PC-3 (cell line): ENCODE results near the gene FRMD4B. TPM values are rescaled to one million over a fixed set of nuclear protein-coding genes. Genes with fewer than 3 reads are reported as not detected.

Source experiments
- ATAC-seq: fragments of 200-7000 bp; cut with Tn5 transposase; 2 replicates; pipeline ENCODE4 v1.9.1; 2020; ENCODE audit warnings: mild to moderate bottlenecking, moderate library complexity
- BruUV-seq: library from RNA; stranded (reverse); fragments of 400-500 nt; replicated peaks from 2 replicates; lab custom pipeline; 2021; lab: Mats Ljungman, UMichigan
- CTCF ChIA-PET: fragments of 300-600 bp; sonication (Branson Sonifier 250); formaldehyde crosslinking; loops from one replicate; lab custom pipeline; 2022; ENCODE audit warnings: antibody characterized with exemption; lab: Charles Lee
- POLR2A ChIA-PET: fragments of 300-600 bp; sonication (Branson Sonifier 250); formaldehyde crosslinking; loops from one replicate; lab custom pipeline; 2022; ENCODE audit warnings: antibody characterized with exemption; ENCODE audit not compliant: unreplicated experiment; lab: Charles Lee
- DNase-seq: peaks from one replicate; pipeline ENCODE4 v3.0.0-alpha.2; 2015
- H2AFZ ChIP-seq: fragments of 300-600 bp; sonication (generic); 2 replicates; pipeline ENCODE4 v1.6.0; 2016; ENCODE audit warnings: antibody characterized with exemption, low read length
- H3F3A ChIP-seq: fragments of 300-600 bp; sonication (generic); one replicate; pipeline ENCODE4 v1.6.0; 2017; ENCODE audit warnings: antibody characterized with exemption, low read length, control low read depth, mild to moderate bottlenecking; ENCODE audit not compliant: unreplicated experiment
- H3K27ac ChIP-seq: fragments of 300-600 bp; sonication (generic); 2 replicates; pipeline ENCODE4 v1.5.1; 2016; ENCODE audit warnings: mild to moderate bottlenecking, low read length
- H3K27me3 ChIP-seq: fragments of 300-600 bp; sonication (generic); 2 replicates; pipeline ENCODE4 v1.6.1; 2016; ENCODE audit warnings: low read length, mixed read lengths
- H3K36me3 ChIP-seq: fragments of 300-600 bp; sonication (generic); 2 replicates; pipeline ENCODE4 v1.6.1; 2016; ENCODE audit warnings: low read depth, mixed run types, low read length, mixed read lengths
- H3K4me1 ChIP-seq: fragments of 300-600 bp; sonication (generic); 2 replicates; pipeline ENCODE4 v1.5.1; 2016; ENCODE audit warnings: low read length; ENCODE audit not compliant: insufficient read depth
- H3K4me2 ChIP-seq: fragments of 300-600 bp; sonication (generic); 2 replicates; pipeline ENCODE4 v1.6.0; 2016; ENCODE audit warnings: low read length
- H3K4me3 ChIP-seq: fragments of 300-600 bp; sonication (generic); 2 replicates; pipeline ENCODE4 v1.5.1; 2016; ENCODE audit warnings: mild to moderate bottlenecking, low read length, mixed read lengths
- H3K79me2 ChIP-seq: fragments of 300-600 bp; sonication (generic); 2 replicates; pipeline ENCODE4 v1.6.1; 2017; ENCODE audit warnings: low read length, mixed read lengths
- H3K9ac ChIP-seq: fragments of 300-600 bp; sonication (generic); 2 replicates; pipeline ENCODE4 v1.6.0; 2016; ENCODE audit warnings: mild to moderate bottlenecking, low read length
- H3K9me2 ChIP-seq: fragments of 300-600 bp; sonication (generic); replicated peaks from 2 replicates; pipeline ENCODE4 v1.6.1; 2016; ENCODE audit warnings: mixed run types, low read length, mixed read lengths
- H3K9me3 ChIP-seq: fragments of 300-600 bp; sonication (generic); 2 replicates; pipeline ENCODE4 v1.6.1; 2016; ENCODE audit warnings: low read length, mixed read lengths
- H4K20me1 ChIP-seq: fragments of 300-600 bp; sonication (generic); 2 replicates; pipeline ENCODE4 v1.6.1; 2016; ENCODE audit warnings: low read length, mixed read lengths
- EZH2 ChIP-seq: fragments of 300-600 bp; sonication (generic); IDR thresholded peaks from one replicate; pipeline ENCODE4 v1.6.1; 2017; ENCODE audit warnings: antibody characterized with exemption, mild to moderate bottlenecking, low read length; ENCODE audit not compliant: unreplicated experiment
- EZH2phosphoT487 ChIP-seq: fragments of 300-600 bp; sonication (generic); IDR thresholded peaks from 2 replicates; pipeline ENCODE4 v1.6.1; 2018; ENCODE audit warnings: mild to moderate bottlenecking, antibody characterized with exemption, low read length, borderline replicate concordance
- intact Hi-C: fragments of 100-400 bp; cut with micrococcal nuclease; formaldehyde crosslinking; loops from 2 replicates; pipeline ENCODE4 v1.9.0; 2023
- total RNA-seq: library from RNA; depleted of rRNA; stranded (reverse); fragments of >200 nt; gene quantifications from 2 replicates; pipeline ENCODE4 v1.2.3, GENCODE V29; 2014
- TF ChIP-seq, protein P1 (sequence below): fragments of 300-600 bp; sonication (generic); conservative IDR thresholded peaks from 2 replicates; pipeline ENCODE4 v1.5.1; 2017; ENCODE audit warnings: antibody characterized with exemption, low read depth, mild to moderate bottlenecking, low read length

Gene FRMD4B
- total RNA-seq, 1 experiment from 2014 or later = 5.7 TPM

DNA sequence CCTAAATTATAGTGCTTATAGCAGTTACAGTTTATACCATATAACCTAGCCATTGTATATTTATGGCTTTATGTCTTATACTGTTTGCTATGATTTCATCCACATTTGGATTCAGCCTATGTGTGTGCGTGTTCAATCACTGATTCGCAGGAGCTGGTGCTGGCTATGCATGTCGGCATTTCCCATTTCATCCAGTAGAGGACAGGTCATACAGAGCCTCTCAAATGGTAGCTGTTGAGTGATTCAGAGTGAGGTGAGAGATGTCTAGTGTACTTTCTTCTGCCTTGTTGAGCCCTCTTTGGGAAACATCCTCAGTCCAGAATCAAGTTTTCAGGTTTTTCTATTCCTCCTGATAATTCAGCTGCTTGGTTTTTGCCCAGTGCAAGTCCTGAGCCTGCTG, 76.1 kb downstream of the FRMD4B start:
- Histone ChIP-seq H3K27me3 (no peaks in the 10 kb centered on the region), H3K4me3 (no peak overlapping the region), H3K36me3 (no peaks in the 10 kb centered on the region), H3F3A (no peaks in the 10 kb centered on the region), H3K9me2 (no peaks in the 10 kb centered on the region), H3K4me1 (no peaks in the 10 kb centered on the region), H3K27ac (no peak overlapping the region), H3K9ac (no peak overlapping the region), H4K20me1 (no peaks in the 10 kb centered on the region), H3K9me3 (no peaks in the 10 kb centered on the region), H3K79me2 (no peaks in the 10 kb centered on the region), H3K4me2 (no peak overlapping the region), H2AFZ (no peak overlapping the region)
- no TSS peak for BruUV-seq
- peak; percentile 73 for ATAC-seq
- ChIA-PET CTCF (interaction anchor here (0.6 kb wide), 2 partner anchors 18 to 151 kb away, joined by 3 to 6 read pairs; no protein-coding TSS in a partner anchor), POLR2A (interaction anchor here (0.6 kb wide), 1 partner anchor 149 kb away, joined by 3 read pairs; no protein-coding TSS in a partner anchor)
- TF ChIP-seq, protein P1, sequence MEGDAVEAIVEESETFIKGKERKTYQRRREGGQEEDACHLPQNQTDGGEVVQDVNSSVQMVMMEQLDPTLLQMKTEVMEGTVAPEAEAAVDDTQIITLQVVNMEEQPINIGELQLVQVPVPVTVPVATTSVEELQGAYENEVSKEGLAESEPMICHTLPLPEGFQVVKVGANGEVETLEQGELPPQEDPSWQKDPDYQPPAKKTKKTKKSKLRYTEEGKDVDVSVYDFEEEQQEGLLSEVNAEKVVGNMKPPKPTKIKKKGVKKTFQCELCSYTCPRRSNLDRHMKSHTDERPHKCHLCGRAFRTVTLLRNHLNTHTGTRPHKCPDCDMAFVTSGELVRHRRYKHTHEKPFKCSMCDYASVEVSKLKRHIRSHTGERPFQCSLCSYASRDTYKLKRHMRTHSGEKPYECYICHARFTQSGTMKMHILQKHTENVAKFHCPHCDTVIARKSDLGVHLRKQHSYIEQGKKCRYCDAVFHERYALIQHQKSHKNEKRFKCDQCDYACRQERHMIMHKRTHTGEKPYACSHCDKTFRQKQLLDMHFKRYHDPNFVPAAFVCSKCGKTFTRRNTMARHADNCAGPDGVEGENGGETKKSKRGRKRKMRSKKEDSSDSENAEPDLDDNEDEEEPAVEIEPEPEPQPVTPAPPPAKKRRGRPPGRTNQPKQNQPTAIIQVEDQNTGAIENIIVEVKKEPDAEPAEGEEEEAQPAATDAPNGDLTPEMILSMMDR = peak; percentile 58
- TF ChIP-seq EZH2phosphoT487 = no peak
- DNase-seq = peak; percentile 56
- intact Hi-C loops = loop anchor here (1.0 to 5.0 kb wide), 3 partner anchors 108 to 361 kb away; no protein-coding TSS in a partner anchor

DNA sequence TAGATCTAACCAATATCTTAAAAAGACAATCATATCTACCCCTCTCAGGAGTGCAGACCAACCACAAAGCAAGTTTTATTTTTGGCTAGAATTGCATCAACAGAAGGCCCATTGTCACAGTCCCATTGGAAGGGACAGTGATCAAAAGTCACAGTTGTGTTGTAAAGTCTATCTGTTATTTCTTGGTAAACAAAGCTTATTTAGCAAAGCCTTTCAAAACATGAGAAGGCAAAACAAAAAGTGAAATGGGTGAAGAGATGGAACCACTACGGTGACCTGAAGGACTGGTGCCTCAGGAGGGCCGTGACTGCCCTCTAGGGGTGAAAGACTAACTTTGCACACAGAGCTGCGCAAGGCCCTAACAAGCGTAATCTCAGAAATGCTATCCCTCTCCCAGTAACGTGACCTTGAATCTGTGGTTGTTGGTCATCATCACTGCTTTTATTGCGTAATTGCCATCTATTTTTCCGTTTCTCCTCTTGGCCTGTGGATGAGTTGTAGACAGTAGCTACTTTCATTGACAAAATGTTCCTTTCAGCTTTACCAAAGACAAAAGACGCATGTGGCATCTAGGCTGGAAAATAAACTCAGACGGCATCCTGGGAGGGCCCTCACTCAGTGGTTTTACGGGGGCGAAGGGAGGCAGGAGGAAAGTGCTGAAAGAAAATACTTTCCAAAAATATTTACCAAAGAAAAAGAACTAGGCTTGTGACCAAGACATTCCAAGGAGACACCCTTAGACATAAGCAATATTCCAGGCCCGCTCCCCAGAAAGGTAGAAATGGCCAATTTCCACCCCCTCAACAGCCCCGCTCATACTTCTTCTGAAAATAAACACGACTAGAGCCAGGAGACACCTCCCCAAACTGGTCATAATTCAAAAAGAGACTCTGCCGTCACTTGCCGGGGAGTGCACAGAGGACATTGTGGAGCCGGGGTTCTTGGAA, 79.4 kb downstream of the FRMD4B start:
- DNase-seq (peak; percentile 64), ATAC-seq (peak; percentile 87)
- Histone ChIP-seq H3F3A (no peaks in the 10 kb centered on the region), H3K9ac (no peak overlapping the region), H4K20me1 (no peaks in the 10 kb centered on the region), H3K27ac (no peak overlapping the region), H3K27me3 (no peaks in the 10 kb centered on the region), H3K79me2 (no peaks in the 10 kb centered on the region), H3K4me1 (no peaks in the 10 kb centered on the region), H3K9me2 (no peaks in the 10 kb centered on the region), H3K4me3 (no peak overlapping the region), H3K4me2 (peak overlapping the region; percentile 59), H3K36me3 (no peaks in the 10 kb centered on the region), H3K9me3 (no peaks in the 10 kb centered on the region), H2AFZ (0 out of 2 replicates have a peak overlapping the region, but pooled peaks have one; percentile 50)
- TF ChIP-seq, protein P1 = peak; percentile 73
- no peak for TF ChIP-seq EZH2
- intact Hi-C loops = loop anchor here (1.0 to 5.0 kb wide), 3 partner anchors 104 to 185 kb away; no protein-coding TSS in a partner anchor
- ChIA-PET POLR2A (no interaction called here), CTCF (interaction anchor here (0.6 to 1.2 kb wide), 3 partner anchors 128 to 152 kb away, joined by 3 to 11 read pairs (median 4); no protein-coding TSS in a partner anchor)
- BruUV-seq = no TSS peak
